ENCODE data around the gene SYTL3. TPM values are rescaled to one million over a fixed set of nuclear protein-coding genes. Genes with fewer than 3 reads are reported as not detected.

The SYTL3 gene
- polyA plus RNA-seq, 3 donors, result 3.8 to 5.4 (median 5.0) TPM

DNA sequence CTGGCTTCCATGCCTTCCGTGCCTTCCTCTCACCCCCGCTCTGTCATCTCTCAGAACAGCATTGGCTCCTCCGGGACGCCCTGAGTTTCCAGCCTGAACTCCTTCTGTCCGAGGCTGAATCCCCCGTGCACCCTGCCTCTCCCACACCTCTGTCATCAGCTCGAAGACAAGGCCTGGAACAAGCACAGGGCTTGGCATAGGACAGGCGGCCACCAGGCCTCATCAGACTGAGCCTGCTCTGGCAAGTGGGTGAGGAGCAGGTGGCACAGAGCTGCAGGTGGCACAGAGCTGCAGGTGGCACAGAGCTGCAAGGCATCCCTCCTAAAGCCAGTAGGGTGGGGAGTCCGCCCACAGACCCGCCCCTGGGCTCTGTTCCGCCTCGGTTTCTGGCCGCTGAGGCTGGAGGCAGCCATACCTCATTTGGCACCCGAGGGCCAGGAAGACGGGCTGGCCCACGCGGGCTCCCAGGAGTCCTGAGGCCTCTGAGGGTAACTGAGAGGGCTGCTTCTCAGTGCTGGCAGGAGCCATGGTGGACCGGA, 109.2 kb downstream of the SYTL3 start:
- DNase-seq, result no peak

DNA sequence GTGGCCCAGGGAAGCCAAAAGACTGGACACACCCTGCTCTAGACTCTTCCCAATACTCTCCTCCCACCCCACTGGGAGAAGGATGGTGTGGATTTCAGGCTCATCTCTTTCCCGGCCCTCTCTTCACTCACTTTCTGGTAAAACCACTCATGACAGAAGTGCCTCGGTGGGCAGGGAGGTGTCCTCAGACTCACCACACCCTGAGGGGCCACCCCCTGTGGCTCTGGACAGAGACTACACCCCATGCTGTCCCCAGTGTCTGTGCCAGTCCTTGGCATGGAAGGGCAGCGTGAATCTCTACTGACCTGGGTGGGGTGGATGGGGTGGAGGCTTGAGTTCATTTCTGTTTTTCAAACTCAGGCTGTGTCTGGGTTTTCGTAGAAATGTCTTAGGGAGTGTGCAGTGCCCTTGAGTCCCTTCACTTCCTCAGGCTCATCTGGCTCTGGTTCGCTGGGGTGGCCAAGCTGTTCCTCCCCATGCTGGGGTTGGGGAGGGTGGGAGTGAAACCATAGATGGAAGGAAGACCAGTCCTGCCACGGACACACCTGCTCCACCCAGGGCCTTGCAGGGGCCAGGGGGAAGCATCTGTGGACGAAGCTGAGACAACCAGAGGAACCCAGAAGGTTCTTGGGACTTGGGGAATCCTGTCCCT, 110.2 kb downstream of the SYTL3 start:
- no peak for DNase-seq

DNA sequence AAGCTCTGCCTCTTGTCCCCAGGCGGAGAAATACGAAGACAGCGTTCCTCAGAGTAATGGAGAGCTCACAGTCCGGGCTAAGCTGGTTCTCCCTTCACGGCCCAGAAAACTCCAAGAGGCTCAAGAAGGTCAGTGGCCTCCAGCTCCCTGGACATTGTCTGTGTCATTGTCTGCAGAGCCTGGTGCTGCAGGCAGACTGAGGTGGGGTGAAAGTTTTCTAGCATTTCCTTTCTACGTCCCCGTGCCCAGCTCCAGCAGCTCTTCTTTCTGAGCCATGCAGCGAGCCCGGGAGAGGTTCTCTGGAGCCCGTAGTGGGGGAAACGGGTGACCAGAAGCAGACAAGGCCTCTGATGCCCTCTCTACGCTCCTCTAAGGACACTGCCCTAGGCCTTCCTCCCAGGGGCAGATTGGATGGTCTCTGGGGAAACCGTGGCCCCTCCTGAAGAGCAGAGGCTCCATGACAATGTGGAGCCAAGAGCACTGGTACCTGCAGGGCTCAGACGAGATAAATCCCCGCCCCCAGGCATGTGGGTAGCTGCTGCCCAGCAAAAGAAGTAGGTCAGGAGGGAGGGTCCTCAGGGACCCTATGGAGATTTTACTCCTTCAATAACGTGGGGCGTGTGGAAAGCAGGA, 110.9 kb downstream of the SYTL3 start:
- no peak for DNase-seq

DNA sequence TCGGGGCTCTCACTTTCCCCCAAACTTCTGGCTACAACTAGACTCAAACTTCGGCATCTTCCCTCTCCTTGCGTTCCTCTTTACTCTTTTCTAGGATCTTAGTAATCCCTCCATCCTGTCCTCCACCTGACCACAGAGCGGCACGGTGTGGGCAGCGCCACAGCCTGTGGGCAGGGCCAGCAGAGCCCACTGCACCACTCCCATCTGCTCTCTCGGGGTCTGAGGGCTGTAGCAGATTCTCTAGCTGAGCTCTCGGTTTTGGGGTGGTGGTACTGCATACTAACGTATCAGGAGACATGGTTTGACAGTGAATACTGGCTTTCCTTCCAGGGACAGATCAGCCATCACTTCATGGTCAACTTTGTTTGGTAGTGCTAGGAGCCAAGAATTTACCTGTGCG, 111.9 kb downstream of the SYTL3 start:
- DNase-seq, result no peak

DNA sequence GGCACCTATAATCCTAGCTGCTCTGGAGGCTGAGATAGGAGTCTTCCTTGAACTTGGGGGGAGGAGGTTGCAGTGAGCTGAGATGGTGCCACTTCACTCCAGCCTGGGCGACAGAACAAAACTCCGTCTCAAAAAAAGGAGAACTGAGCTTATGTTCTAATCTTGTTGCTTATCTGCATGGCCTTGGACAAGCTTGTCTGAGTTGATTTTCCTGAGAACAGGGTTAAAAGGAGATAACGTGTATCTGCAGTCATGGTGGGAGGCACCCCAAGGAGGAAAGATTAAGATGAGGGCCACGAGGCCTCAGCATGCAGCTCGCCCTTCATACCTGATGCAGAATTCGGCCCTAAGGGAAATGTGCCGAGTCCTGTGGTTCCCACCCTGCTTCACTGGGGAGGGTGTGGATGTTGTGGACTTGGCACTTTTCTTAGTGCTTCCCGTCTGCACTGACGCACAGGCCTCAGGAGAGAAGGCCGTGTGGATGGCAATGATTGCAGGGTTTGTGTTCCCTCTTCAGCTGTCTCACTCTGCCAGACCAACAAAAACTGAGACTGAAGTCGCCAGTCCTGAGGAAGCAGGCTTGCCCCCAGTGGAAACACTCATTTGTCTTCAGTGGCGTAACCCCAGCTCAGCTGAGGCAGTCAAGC, 113.1 kb downstream of the SYTL3 start:
- DNase-seq, result no peak

DNA sequence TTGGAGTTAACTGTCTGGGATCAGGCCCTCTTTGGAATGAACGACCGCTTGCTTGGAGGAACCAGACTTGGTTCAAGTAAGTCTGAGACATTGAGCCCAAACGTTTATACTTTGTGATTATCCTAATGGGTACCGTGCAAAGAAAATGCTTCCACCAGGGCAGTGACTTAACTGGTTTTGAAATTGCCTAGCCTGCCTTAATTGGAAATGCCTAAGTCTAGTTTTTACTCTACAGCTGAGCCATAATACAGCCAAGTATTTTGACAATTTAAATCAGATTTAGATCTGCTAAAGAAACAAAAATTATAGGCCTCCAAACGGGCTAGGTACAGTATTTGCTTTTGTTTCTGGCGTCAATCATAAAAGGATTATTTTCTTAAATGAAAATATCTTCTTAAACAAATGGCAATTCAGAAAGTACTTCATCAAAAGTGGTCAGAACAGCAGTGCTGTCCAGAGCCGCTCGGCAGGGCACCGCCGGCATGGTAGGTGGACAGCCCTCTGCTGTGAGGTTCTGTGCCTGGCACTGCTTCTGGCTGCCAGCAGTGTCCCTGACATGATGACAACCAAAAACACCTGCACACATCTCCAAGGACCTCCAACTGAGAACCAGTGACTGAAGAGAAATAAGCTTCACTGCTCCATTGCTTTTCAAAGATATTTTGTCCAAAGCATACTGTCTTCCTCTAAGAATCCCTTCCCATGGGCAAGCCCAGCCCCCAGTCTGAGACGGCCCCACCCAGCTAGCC, 113.8 kb downstream of the SYTL3 start:
- no peak for DNase-seq

DNA sequence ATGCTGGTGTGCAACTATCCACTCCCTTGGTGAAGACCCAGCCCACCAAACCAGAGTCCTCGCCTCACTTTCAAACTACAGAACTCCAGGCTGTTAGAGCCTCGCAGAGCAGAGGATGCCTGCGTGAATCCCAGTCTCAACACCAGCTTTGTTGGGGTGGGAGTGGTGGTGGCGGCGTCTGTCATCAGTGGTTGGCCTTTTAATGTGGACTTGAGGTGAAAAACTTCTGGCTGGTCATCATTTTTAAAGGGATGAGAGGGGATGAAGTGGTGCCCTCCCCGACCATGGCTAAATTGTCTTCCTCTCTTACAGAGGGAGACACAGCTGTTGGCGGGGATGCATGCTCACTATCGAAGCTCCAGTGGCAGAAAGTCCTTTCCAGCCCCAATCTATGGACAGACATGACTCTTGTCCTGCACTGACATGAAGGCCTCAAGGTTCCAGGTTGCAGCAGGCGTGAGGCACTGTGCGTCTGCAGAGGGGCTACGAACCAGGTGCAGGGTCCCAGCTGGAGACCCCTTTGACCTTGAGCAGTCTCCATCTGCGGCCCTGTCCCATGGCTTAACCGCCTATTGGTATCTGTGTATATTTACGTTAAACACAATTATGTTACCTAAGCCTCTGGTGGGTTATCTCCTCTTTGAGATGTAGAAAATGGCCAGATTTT, 114.5 kb downstream of the SYTL3 start:
- DNase-seq, result no peak

DNA sequence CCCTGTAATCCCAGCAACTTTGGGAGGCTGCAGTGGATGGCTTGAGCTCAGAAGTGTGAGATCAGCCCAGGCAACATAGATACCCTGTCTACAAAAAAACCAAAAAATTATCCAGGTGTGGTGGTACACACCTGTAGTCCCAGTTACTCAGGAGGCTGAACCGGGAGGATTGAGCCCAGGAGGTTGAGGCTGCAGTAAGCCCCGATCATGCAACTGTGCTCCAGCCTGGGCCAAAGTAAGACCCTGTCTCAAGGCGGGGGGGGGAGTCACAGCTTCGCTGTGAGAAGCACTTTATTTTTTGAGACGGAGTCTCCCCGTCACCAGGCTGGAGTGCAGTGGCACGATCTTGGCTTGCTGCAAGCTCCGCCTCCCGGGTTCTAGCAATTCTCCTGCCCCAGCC, 115.1 kb downstream of the SYTL3 start:
- no peak for DNase-seq

DNA sequence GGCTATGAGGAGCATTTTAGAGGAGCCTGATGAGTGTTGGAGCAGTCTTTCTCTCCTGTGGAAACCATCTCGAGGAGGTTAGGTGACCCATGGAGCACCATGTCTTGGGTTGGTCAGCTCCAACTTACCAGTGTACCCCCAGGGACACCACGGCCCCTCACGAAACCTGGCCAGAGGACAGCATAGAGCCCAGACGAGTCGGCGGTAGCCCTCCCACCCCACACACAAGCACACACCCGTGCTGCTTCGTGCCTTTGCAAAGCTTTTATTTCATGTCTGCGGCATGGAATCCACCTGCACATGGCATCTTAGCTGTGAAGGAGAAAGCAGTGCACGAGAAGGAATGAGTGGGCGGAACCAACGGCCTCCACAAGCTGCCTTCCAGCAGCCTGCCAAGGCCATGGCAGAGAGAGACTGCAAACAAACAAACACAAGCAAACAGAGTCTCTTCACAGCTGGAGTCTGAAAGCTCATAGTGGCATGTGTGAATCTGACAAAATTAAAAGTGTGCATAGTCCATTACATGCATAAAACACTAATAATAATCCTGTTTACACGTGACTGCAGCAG, 115.7 kb downstream of the SYTL3 start:
- DNase-seq, result no peak

DNA sequence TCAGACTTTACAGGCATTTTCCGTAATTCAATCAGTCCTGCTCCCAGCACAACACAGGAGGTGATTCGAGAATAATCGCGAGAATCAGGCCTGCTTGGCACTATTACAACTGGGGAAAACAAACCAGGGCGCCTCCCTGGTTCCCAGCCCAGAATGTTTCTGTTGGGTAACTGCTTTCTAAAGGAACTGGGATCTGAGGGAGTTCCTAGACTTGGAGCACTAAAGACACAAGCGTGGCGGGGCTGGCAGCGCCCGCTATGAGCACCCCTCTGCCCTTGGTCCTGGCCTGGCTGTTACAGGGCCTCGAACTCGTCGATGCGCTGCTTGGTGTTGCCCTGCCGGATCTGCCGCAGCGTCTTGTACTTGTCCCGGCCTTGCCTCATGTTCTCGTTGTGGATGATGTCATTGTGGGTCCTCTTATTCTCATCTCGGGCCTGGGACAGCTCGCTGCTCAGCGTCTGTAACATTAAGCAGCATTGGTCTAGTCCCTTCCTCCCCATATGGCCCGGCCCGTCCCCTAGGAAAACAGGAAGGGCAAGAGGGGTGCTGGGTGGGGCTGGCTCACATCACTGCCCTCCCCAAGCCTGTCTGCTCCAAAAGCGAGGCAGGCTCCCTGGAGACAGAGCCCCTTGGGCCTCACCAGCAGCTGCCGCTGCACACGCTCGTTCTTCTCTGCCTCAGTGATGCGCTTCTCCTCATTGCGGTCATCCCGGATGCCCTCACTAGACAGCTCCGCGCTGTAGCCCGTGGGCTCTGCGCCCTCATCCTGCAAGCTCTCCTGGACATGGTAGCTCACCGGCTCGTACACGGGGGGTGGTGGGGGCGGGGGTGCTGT, 117.0 kb downstream of the SYTL3 start:
- DNase-seq, result no peak

DNA sequence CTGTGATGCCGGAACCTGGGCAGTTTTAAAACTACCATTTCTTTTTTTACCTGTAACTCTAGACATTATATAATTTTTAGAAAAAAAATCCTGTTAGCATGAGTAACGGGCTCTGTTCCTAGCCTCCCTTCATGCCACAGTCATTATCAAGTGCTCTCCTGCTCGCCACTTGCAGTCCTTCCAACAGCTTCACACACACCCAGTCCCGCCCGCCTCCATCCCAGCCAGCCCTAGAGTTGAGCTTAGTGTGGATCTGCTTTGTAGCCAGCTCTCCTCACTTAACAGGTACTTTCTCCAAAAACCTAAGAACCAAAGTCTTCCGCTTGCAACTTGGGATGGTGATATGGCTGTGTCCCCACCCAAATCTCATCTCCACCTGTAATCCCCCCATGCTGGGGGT, 117.9 kb downstream of the SYTL3 start:
- DNase-seq, result no peak

DNA sequence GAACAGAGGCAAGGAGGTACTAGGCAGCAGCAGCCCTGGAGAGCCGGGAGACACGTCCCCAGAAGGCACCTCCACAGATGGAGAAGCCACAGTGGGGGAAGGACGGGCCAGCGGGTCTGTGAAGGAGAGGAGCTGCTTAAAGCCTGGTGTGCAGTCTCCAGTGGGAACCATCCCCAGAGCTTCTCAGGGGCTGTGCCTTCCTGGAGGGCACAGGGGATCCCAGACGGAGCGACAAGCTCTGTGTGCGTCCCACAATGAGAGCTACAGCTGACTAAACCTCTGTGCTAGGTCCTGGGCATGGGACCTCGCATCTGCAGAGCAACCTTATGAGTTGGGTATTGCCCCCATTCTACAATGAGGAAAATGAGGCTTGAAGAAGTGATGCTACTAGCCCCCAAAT, 118.6 kb downstream of the SYTL3 start:
- no peak for DNase-seq

DNA sequence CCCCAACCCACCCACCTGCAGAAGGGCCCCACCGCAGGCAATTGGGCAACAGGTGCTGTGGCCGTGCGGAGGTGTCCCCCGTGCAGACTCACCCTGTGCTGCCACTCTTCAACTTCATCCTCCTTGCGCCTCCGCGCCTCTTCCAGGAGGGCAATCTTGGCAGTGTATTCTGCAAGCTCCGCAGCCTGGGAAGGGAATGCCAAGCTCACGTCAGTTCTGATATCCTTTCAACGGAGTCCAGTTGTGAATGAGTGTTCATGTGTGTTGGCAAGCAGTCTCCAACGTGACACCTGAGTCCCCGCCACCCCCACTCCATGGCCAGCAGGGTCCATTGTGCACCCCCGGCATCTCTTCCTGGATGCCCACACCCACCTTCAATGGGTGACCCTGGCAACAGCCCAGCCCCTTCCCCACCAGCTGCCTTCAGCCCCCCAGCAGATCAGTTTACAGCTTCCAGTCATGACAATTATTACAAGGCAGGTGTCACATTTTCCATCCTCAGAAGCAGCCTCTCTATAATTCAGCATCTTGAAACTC, 119.4 kb downstream of the SYTL3 start:
- DNase-seq, result no peak

DNA sequence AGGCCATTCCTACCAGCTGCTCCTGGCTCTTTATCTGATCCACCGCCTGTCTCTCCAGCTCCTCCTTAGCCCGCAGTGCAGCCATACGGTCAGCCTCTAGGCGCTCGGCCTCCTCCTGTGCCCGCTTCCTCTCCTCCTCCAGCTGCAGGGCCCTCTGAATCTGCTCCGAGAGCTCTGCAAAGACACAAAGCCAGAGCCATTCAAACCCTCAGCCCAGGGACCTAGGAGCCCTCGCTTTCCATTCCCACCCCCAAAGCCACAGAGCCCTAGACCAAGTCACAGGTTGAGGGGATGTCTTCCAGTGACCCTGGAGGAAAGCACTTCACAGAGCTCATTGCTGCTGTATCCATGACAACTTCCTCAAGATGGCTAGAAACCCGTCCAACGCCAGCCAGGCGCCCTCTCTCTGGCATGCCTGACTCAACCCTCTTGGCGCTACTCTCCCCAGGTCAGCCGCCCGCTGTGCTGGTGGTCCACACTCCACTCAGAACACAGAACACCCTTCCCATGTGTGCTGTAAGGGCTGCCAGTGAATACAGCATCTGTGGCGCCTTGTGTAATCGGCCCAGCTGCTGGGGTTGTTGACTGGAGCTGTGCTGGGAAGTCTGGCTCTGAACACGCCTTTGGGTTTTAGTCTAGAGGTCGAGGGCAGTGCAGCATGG, 120.0 kb downstream of the SYTL3 start:
- no peak for DNase-seq

DNA sequence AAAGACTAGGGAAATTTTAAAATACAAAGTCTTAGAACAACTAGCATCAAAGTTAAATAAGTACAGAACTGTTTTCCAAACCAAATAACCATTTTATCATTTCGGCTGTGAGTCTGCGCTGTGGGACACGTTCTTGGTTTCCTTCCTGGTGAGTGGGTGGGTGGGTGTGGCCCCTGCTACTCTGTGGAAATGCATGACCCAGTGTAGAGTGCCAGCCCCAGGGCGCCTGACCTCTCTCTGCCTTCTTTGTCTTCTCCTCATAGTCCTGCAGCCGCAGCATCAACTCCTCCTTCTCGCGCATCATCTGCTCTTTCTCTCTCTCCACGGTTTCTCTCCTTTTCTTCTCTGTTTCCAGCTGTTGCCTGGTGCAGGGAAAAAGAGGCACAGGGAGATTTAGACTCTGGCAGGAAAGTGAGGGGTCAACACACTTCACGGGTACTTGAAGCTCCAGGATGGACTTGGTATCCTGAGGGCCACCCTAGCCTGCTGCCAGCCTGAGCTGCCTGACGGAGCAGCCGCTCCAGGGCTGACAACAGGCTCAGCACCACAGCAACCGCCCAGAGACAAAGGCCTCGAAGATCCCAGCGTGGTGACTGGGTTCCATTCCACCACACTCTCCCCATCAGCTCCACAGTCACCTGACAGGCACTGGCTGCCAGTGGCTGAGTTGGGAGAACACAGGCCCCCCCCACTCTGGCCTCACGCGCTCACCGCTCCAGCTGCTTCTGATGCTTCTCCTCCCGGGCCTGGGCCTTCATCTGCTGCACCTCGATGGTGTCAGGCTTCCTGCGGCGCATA, 120.9 kb downstream of the SYTL3 start:
- DNase-seq, result no peak

DNA sequence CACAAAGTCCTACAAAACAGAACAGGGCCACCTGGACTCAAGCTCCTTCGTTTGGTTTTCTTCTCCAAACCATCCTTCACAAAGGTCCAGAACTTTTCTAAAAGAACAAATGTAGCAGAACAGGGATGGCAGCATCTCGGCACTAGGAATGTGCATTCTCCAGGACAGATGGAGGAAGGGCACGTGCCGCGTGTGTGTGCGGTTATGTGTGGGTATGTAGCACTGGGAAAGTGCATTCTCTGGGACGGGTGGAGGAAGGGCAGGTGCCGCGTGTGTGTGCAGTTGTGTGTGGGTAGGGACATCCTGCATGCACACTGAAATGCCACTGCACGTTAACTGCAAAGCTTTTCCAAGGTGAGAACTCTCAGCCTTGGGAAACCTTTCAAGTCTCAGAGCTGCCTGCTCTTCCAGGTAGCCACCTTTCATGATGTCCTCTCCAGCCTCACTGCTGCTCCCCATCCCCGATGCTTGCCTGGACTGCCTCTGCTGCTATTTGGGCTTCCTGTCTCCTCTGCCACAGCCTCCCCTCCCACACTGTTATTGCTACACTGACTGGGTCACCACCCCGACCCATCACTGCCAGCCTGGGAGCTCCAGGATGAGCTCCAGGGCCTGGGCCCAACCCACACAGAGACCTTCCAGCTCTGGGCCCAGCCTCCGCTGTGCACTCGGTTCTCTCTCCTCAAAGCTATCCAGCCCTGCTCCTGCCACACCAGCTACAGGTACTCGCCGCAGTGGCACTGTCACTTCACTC, 121.7 kb downstream of the SYTL3 start:
- no peak for DNase-seq

DNA sequence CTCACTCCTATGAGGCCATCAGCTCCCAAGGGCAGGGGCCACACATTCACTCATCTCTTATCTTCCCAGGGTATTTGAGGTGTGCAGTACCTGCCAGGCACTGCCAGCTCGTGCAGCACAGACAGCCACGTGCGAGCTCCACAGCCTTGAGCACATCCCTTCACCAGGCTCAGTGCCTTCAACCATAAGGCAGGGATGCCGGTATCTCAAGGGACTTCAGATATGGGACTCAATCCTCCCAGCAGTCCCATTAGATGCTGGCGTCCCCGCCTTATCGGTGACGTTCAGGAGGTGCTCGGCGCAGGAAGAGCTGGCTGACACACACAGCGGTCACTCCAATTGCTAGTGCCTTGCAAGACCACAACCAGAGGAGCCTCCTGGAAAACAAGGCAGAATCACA, 122.3 kb downstream of the SYTL3 start:
- DNase-seq, result no peak

DNA sequence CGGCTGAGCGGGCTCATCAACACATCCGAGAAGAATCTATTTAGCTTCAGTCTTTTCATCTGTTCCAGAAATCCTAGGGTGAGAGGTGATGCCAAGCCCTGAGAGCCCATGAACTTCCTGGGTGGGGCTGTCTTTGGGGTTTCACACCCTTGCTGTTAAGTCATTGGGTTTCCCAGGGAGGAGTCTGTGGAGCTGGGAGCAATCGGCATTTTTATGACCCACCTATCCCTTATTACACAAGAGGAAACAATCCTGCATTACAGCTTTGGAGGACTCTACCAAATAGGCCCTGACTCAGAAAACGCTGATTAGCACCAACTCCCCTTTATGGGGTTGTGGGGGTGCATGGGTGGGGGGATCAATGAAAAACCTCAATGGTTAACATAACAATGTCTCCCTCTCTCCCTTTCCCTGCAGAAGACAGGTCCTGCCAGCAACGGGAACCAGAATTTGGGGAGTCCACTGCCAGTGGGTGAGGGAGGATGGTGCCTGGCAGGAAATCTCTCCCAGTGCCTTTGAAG, 123.1 kb downstream of the SYTL3 start:
- DNase-seq, result no peak

Data from renal pelvis (tissue), 4 donors.